HepG2 (cell line): ENCODE results near the gene TM9SF4. TPM values are rescaled to one million over a fixed set of nuclear protein-coding genes. Genes with fewer than 3 reads are reported as not detected.
A peak's percentile ranks its signal among the peaks of the same experiment; 100 is the strongest.

Experiments used
- ATAC-seq: fragments of 200-7000 bp; cut with Tn5 transposase; 3 replicates; pipeline ENCODE4 v1.9.1; 2020; ENCODE audit warnings: mild to moderate bottlenecking, moderate library complexity
- BruUV-seq: library from RNA; stranded (reverse); fragments of 400-500 nt; replicated peaks from 2 replicates; lab custom pipeline; 2021; lab: Mats Ljungman, UMichigan
- CTCF ChIA-PET: fragments of 300-600 bp; formaldehyde crosslinking; extraction: SDS; loops from one replicate; lab custom pipeline; 2021; ENCODE audit warnings: low total read pairs, inconsistent platforms, low intra/inter-chr PET ratio; lab: Yijun Ruan, JAX
- POLR2A ChIA-PET: fragments of 350-600 bp; sonication (Branson Sonifier 250); formaldehyde crosslinking; loops from one replicate; lab custom pipeline; 2020; ENCODE audit warnings: antibody characterized with exemption, inconsistent platforms; lab: Yijun Ruan, JAX
- DNase-seq: peaks from one replicate; pipeline ENCODE4 v3.0.0-alpha.2; 2015; ENCODE audit warnings: low spot score
- FAIRE-seq: peaks from 3 replicates; lab custom pipeline; 2011; peaks lifted over from hg19 to GRCh38; lab: Jason Lieb, UNC
- H2AFZ ChIP-seq: one replicate; pipeline ENCODE4 v1.6.1; 2011; ENCODE audit warnings: low read length, inconsistent platforms
- H3K27ac ChIP-seq: fragments of 300-600 bp; 3 replicates; pipeline ENCODE4 v1.8.0; 2011; ENCODE audit warnings: mixed run types, mild to moderate bottlenecking, mixed read lengths, low read length, inconsistent platforms; ENCODE audit not compliant: insufficient read depth; ENCODE audit errors: extremely low read length
- H3K27me3 ChIP-seq, 2 experiments: fragments of 200-600 bp in 1 of 2; 2 replicates in 1 of 2; 3 replicates in 1 of 2; pipeline versions ENCODE4 v1.6.0 to v1.8.0; 2011; ENCODE audit warnings: low read length in 2 of 2, mild to moderate bottlenecking in 2 of 2, moderate library complexity in 2 of 2, inconsistent platforms in 1 of 2; ENCODE audit not compliant: insufficient read depth in 2 of 2, control insufficient read depth in 1 of 2
- H3K36me3 ChIP-seq, 2 experiments: fragments of 200-600 bp in 1 of 2; replicated peaks in 1 of 2; 2 replicates in 1 of 2; 3 replicates in 1 of 2; pipeline versions ENCODE4 v1.5.1 to v1.8.0; 2011; ENCODE audit warnings: low read length in 2 of 2, inconsistent platforms in 1 of 2; ENCODE audit not compliant: insufficient read depth in 2 of 2, control insufficient read depth in 1 of 2
- H3K4me1 ChIP-seq: 2 replicates; pipeline ENCODE4 v1.5.1; 2012; ENCODE audit warnings: low read length, inconsistent platforms; ENCODE audit not compliant: insufficient read depth
- H3K4me2 ChIP-seq: 2 replicates; pipeline ENCODE4 v1.6.0; 2011; ENCODE audit warnings: low read depth, low read length, inconsistent platforms
- H3K4me3 ChIP-seq, 3 experiments: fragments of 200-600 bp in 1 of 3; sonication (generic), shearing (Covaris generic) in 1 of 3; replicated peaks in 1 of 3; 2 replicates each; pipeline ENCODE4 v1.5.1; 2011 to 2016; ENCODE audit warnings: low read length in 3 of 3, inconsistent platforms in 2 of 3, low read depth in 2 of 3, mild to moderate bottlenecking in 2 of 3, control low read depth in 1 of 3, mixed read lengths in 1 of 3; ENCODE audit not compliant: insufficient read depth in 1 of 3
- H3K79me2 ChIP-seq: one replicate; pipeline ENCODE4 v1.6.1; 2011; ENCODE audit warnings: low read length, inconsistent platforms; ENCODE audit not compliant: insufficient read depth
- H3K9ac ChIP-seq: 2 replicates; pipeline ENCODE4 v1.6.0; 2011; ENCODE audit warnings: mild to moderate bottlenecking, low read depth, low read length, inconsistent platforms; ENCODE audit not compliant: insufficient read depth
- H3K9me3 ChIP-seq: 2 replicates; pipeline ENCODE4 v1.5.1; 2012; ENCODE audit warnings: mild to moderate bottlenecking, low read length
- H4K20me1 ChIP-seq: 2 replicates; pipeline ENCODE4 v1.6.0; 2011; ENCODE audit warnings: inconsistent platforms, mild to moderate bottlenecking, low read length, moderate library complexity; ENCODE audit not compliant: insufficient read depth
- AGO2 ChIP-seq: fragments of 200-400 bp; formaldehyde crosslinking; optimal IDR thresholded peaks from 2 replicates; pipeline ENCODE3; 2017; ENCODE audit warnings: mild to moderate bottlenecking, low read depth, low read length, moderate library complexity
- MYC ChIP-seq: sonication (generic); formaldehyde crosslinking; IDR thresholded peaks from 2 replicates; pipeline ENCODE4 v1.9.0; 2021; ENCODE audit warnings: missing genetic modification reagents, borderline replicate concordance
- NBN ChIP-seq: fragments of 450-650 bp; conservative IDR thresholded peaks from 2 replicates; pipeline ENCODE4 v1.6.1; 2017
- NFE2L2 ChIP-seq: fragments of 150-350 bp; IDR thresholded peaks from 2 replicates; pipeline ENCODE4 v1.6.1; 2014; ENCODE audit warnings: low read length
- PRDM15 ChIP-seq: sonication (generic); formaldehyde crosslinking; IDR thresholded peaks from 2 replicates; pipeline ENCODE4 v1.4.0; 2020; ENCODE audit warnings: missing genetic modification reagents
- SALL1 ChIP-seq: sonication (generic); formaldehyde crosslinking; IDR thresholded peaks from 2 replicates; pipeline ENCODE4 v1.8.0; 2022; ENCODE audit warnings: mild to moderate bottlenecking, missing genetic modification reagents
- TFDP1 ChIP-seq: IDR thresholded peaks from 2 replicates; pipeline ENCODE4 v1.6.1; 2016; ENCODE audit warnings: missing compliant biosample characterization, missing genetic modification reagents, borderline replicate concordance
- TRAFD1 ChIP-seq: sonication (generic); formaldehyde crosslinking; IDR thresholded peaks from 2 replicates; pipeline ENCODE4 v1.5.1; 2020; ENCODE audit warnings: missing genetic modification reagents, mild to moderate bottlenecking, borderline replicate concordance
- ZNF276 ChIP-seq: sonication (generic); formaldehyde crosslinking; IDR thresholded peaks from 2 replicates; pipeline ENCODE4 v1.4.0; 2020; ENCODE audit warnings: mild to moderate bottlenecking, low read depth, missing genetic modification reagents
- ZNF30 ChIP-seq: sonication (generic); formaldehyde crosslinking; IDR thresholded peaks from 2 replicates; pipeline ENCODE4 v1.5.0; 2020; ENCODE audit warnings: mild to moderate bottlenecking, missing genetic modification reagents
- ZNF414 ChIP-seq: sonication (generic); formaldehyde crosslinking; IDR thresholded peaks from 2 replicates; pipeline ENCODE4 v1.5.0; 2020; ENCODE audit warnings: missing genetic modification reagents
- ZNF431 ChIP-seq: sonication (generic); formaldehyde crosslinking; IDR thresholded peaks from 2 replicates; pipeline ENCODE4 v1.9.0; 2022; ENCODE audit warnings: missing genetic modification reagents, low read depth, mild to moderate bottlenecking, borderline replicate concordance
- ZNF441 ChIP-seq: sonication (generic); formaldehyde crosslinking; IDR thresholded peaks from 2 replicates; pipeline ENCODE4 v1.7.0; 2021; ENCODE audit warnings: missing genetic modification reagents, borderline replicate concordance
- ZSCAN5A ChIP-seq: sonication (generic); formaldehyde crosslinking; IDR thresholded peaks from 2 replicates; pipeline ENCODE4 v1.8.0; 2022; ENCODE audit warnings: mild to moderate bottlenecking, missing genetic modification reagents, borderline replicate concordance
- WGBS: methylation state at CpG from one replicate; pipeline ENCODE4 v1.1.6; 2017; ENCODE audit warnings: low lambda C conversion rate; 5-methylcytosine and 5-hydroxymethylcytosine counted together
- in situ Hi-C: cut with HindIII; loops from 2 replicates; pipeline ENCODE4 v1.10.0; 2017; ENCODE audit warnings: low pct_unique_long_range_greater_than_20kb; ENCODE audit not compliant: extremely low pct_ligation_motif_present
- intact Hi-C: fragments of 100-400 bp; cut with micrococcal nuclease; formaldehyde crosslinking; loops from one replicate; pipeline ENCODE4 v1.10.0; 2022; ENCODE audit not compliant: unreplicated experiment
- polyA plus RNA-seq, 8 experiments: library from polyadenylated mRNA; depleted of rRNA in 3 of 8; stranded (reverse) in 7 of 8; unstranded in 1 of 8; fragments of >200 nt; fragmentation: Illumina TruSeq in 4 of 8; extraction: Trizol in 4 of 8; gene quantifications; 2 replicates each; pipeline versions ENCODE4 v1.2.1 to v1.2.3, GENCODE V29; 2011 to 2016; ENCODE audit warnings: low read depth in 4 of 8, missing spikeins in 1 of 8, mixed read lengths in 1 of 8; ENCODE audit not compliant: insufficient read depth in 1 of 8
- total RNA-seq, 5 experiments: library from RNA; depleted of rRNA; stranded (reverse); fragments of >200 nt; fragmentation: Illumina TruSeq; extraction: Trizol; gene quantifications; 2 replicates each; pipeline ENCODE4 v1.2.3, GENCODE V29; 2016; ENCODE audit warnings: low read depth in 1 of 5

The TM9SF4 gene
- total and polyA plus RNA-seq, 2 of the 13 experiments (the other 11 are each of a cell fraction or from before 2014, with no cell fraction given): 53.5 to 171 TPM

GRCh38 chr20:32157611-32158010, 48.1 kb downstream of the TM9SF4 start:
- H3K9ac ChIP-seq: no peak overlapping the region
- no peak overlapping the region for H3K4me2 ChIP-seq
- H3K4me3 ChIP-seq: no peak overlapping the region
- DNase-seq: no peak
- no peak overlapping the region for H2AFZ ChIP-seq
- no peak for FAIRE-seq
- no peaks in the 10 kb centered on the region for H4K20me1 ChIP-seq
- ChIA-PET POLR2A (no interaction called here), CTCF (no interaction called here)
- no peak for ATAC-seq
- no peaks in the 10 kb centered on the region for H3K27me3 ChIP-seq
- peaks cover 25% of the 10 kb centered on the region for H3K4me1 ChIP-seq
- peaks cover 48 to 79% of the 10 kb centered on the region in 2 experiments for H3K36me3 ChIP-seq
- no peaks in the 10 kb centered on the region for H3K79me2 ChIP-seq
- in situ Hi-C loops: no loop called here
- no peak overlapping the region for H3K27ac ChIP-seq
- BruUV-seq: no TSS peak
- intact Hi-C loops: no loop called here
- no peaks in the 10 kb centered on the region for H3K9me3 ChIP-seq
- WGBS: 97% methylated on average over 14 of the region's 14 CpGs
- TF ChIP-seq MYC (peak; percentile 40; the same call in 1 of the 2 replicates), NBN (no peak), ZNF30 (no peak), ZNF276 (CRISPR knock-in tag) (no peak), TRAFD1 (CRISPR knock-in tag) (no peak), ZNF414 (CRISPR knock-in tag) (no peak), TFDP1 (CRISPR knock-in tag) (no peak), ZNF441 (CRISPR knock-in tag) (no peak), SALL1 (CRISPR knock-in tag) (no peak), AGO2 (peak; percentile 44), ZSCAN5A (CRISPR knock-in tag) (no peak), ZNF431 (CRISPR knock-in tag) (no peak), NFE2L2 (no peak), PRDM15 (CRISPR knock-in tag) (no peak)
